Coronary artery (tissue), 2 donors: ENCODE results near the gene PHLPP1.

ENCODE experiments used
- DNase-seq: peaks from one replicate; pipeline ENCODE4 v3.0.0-alpha.2; 2017; ENCODE audit warnings: low spot score
- H3K27ac ChIP-seq, 2 donors: fragments of 200-600 bp; sonication (generic); one replicate each; pipeline ENCODE4 v1.5.1; 2016 to 2019
- H3K4me3 ChIP-seq: fragments of 200-600 bp; sonication (generic); 2 replicates; pipeline ENCODE4 v1.5.1; 2016; ENCODE audit warnings: mild to moderate bottlenecking, moderate library complexity
- TF ChIP-seq, protein P1 (sequence below): fragments of 200-600 bp; sonication (generic); IDR thresholded peaks from one replicate; pipeline ENCODE4 v1.5.1; 2019; ENCODE audit warnings: antibody characterized with exemption

The PHLPP1 gene

GRCh38 chr18:62744076-62744968, 29.0 kb downstream of the PHLPP1 start:
- no peak for DNase-seq
- TF ChIP-seq, protein P1, sequence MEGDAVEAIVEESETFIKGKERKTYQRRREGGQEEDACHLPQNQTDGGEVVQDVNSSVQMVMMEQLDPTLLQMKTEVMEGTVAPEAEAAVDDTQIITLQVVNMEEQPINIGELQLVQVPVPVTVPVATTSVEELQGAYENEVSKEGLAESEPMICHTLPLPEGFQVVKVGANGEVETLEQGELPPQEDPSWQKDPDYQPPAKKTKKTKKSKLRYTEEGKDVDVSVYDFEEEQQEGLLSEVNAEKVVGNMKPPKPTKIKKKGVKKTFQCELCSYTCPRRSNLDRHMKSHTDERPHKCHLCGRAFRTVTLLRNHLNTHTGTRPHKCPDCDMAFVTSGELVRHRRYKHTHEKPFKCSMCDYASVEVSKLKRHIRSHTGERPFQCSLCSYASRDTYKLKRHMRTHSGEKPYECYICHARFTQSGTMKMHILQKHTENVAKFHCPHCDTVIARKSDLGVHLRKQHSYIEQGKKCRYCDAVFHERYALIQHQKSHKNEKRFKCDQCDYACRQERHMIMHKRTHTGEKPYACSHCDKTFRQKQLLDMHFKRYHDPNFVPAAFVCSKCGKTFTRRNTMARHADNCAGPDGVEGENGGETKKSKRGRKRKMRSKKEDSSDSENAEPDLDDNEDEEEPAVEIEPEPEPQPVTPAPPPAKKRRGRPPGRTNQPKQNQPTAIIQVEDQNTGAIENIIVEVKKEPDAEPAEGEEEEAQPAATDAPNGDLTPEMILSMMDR: no peak
- H3K27ac ChIP-seq: no peak overlapping the region
- H3K4me3 ChIP-seq: no peak overlapping the region

- TF ChIP-seq, protein P1: no peak
- H3K27ac ChIP-seq: no peak overlapping the region
- H3K4me3 ChIP-seq: no peak overlapping the region
- no peak for DNase-seq
Measured at GRCh38 chr18:62745089-62745751, 29.9 kb downstream of the PHLPP1 start.

GRCh38 chr18:62749389-62749788, 34.0 kb downstream of the PHLPP1 start:
- no peak for DNase-seq
- H3K4me3 ChIP-seq: no peak overlapping the region
- TF ChIP-seq, protein P1: no peak
- H3K27ac ChIP-seq: no peak overlapping the region

GRCh38 chr18:62751341-62751821, 36.0 kb downstream of the PHLPP1 start:
- TF ChIP-seq, protein P1: no peak
- Histone ChIP-seq H3K4me3 (no peak overlapping the region), H3K27ac (no peak overlapping the region)
- DNase-seq: no peak

GRCh38 chr18:62751977-62752376, 36.6 kb downstream of the PHLPP1 start:
- no peak for DNase-seq
- no peak overlapping the region for H3K4me3 ChIP-seq
- no peak overlapping the region for H3K27ac ChIP-seq
- TF ChIP-seq, protein P1: no peak

DNA sequence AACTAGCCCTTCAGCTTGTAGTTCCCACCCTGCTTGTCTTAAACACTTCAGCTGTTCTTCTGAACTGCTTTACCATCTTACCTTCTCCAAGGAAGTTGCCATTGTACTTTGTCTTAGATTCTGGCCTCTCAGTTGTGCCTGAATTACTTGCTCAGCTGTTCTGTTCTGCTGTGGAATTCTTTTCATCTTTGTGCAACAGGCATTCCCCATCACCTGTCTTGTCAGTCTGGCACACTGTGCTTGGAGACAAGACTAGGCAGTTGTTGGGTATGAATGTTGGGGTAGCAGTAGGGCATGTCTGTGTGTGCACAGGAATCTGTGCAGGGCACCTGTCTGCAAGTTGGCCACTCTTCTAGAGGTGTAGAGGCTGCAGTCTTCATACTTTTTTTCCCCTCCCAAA, 38.7 kb downstream of the PHLPP1 start:
- Histone ChIP-seq H3K4me3 (no peak overlapping the region), H3K27ac (no peak overlapping the region)
- TF ChIP-seq, protein P1: no peak
- no peak for DNase-seq
